Psoas muscle (tissue), 8 donors: ENCODE data around the gene HPCAL1. TPM values are rescaled to one million over a fixed set of nuclear protein-coding genes. Genes with fewer than 3 reads are reported as not detected.

ENCODE experiments used
- ATAC-seq, 4 donors: fragments of 200-7000 bp; cut with Tn5 transposase; one replicate each; pipeline ENCODE4 v1.9.1; 2020; ENCODE audit warnings: moderate library complexity in 3 of 4, mild to moderate bottlenecking in 2 of 4
- DNase-seq, 2 donors: peaks; one replicate each; pipeline ENCODE4 v3.0.0-alpha.2; 2020
- H3K27ac ChIP-seq: fragments of 200-600 bp; one replicate; pipeline ENCODE4 v1.8.0; 2022
- H3K27me3 ChIP-seq, 3 donors: fragments of 200-600 bp in 1 of 3; one replicate each; pipeline versions ENCODE4 v1.6.1 to v1.8.0; 2013 to 2022; ENCODE audit warnings: low read length in 2 of 3, mild to moderate bottlenecking in 2 of 3, moderate library complexity in 1 of 3; ENCODE audit not compliant: insufficient read depth in 3 of 3
- H3K36me3 ChIP-seq, 2 donors: fragments of 200-600 bp in 1 of 2; one replicate each; pipeline versions ENCODE4 v1.6.1 to v1.8.0; 2013 to 2022; ENCODE audit warnings: low read depth in 1 of 2, mild to moderate bottlenecking in 1 of 2, moderate library complexity in 1 of 2; ENCODE audit not compliant: insufficient read depth in 1 of 2
- H3K4me1 ChIP-seq: fragments of 200-600 bp; one replicate; pipeline ENCODE4 v1.8.0; 2022
- H3K4me3 ChIP-seq: fragments of 200-600 bp; one replicate; pipeline ENCODE4 v1.8.0; 2022; ENCODE audit warnings: mild to moderate bottlenecking
- H3K9me3 ChIP-seq: fragments of 200-600 bp; one replicate; pipeline ENCODE4 v1.8.0; 2022
- whole genome bisulfite sequencing, 3 donors: extraction: QIAGEN DNeasy Blood & Tissue Kit; methylation state at CpG; one replicate each; pipeline versions ENCODE4 v1.1.6 to v1.1.7; 2013; 5-methylcytosine and 5-hydroxymethylcytosine counted together
- intact Hi-C, 2 donors: fragments of 100-400 bp; cut with DNase I; formaldehyde crosslinking; loops; one replicate each; pipeline versions ENCODE4 v1.11.0 to v1.14.2; 2022
- polyA plus RNA-seq, 3 donors: library from polyadenylated mRNA; stranded (reverse); fragments of 200-250 nt; gene quantifications; one replicate each; pipeline ENCODE4 v1.2.3, GENCODE V29; 2013
- total RNA-seq, 4 donors: library from RNA; stranded (reverse); fragmentation: NEBNext Ultra II Directional in 2 of 4; extraction: Animal tissue kit (Norgen Biotek cat#: 25700) in 2 of 4; gene quantifications; one replicate each; pipeline versions ENCODE4 v1.2.1 to v1.2.4, GENCODE V29; 2021 to 2023
- TF ChIP-seq, protein P1 (sequence below): fragments of 200-600 bp; IDR thresholded peaks from one replicate; pipeline ENCODE4 v1.8.0; 2022; ENCODE audit warnings: antibody characterized with exemption
- donor health status: healthy with polysubstance abuse.
- donor health status: DM: no; HTN: no; CAD: no; lungs with moderate emphysema.
- donor health status: Bipolar disorder and iron deficiency.
- donor health status: healthy.
- donor health status: DM: yes; HTN: yes; CAD: no.
- donor health status: DM: no; HTN: no; CAD: no.
- donor health status: DM: no; HTN: no; CAD: no.
- donor health status: DM: yes; HTN: yes; CAD: no.

HPCAL1 gene
- total and polyA plus RNA-seq, 7 donors, result 16.1 to 182 (median 33.4) TPM

DNA sequence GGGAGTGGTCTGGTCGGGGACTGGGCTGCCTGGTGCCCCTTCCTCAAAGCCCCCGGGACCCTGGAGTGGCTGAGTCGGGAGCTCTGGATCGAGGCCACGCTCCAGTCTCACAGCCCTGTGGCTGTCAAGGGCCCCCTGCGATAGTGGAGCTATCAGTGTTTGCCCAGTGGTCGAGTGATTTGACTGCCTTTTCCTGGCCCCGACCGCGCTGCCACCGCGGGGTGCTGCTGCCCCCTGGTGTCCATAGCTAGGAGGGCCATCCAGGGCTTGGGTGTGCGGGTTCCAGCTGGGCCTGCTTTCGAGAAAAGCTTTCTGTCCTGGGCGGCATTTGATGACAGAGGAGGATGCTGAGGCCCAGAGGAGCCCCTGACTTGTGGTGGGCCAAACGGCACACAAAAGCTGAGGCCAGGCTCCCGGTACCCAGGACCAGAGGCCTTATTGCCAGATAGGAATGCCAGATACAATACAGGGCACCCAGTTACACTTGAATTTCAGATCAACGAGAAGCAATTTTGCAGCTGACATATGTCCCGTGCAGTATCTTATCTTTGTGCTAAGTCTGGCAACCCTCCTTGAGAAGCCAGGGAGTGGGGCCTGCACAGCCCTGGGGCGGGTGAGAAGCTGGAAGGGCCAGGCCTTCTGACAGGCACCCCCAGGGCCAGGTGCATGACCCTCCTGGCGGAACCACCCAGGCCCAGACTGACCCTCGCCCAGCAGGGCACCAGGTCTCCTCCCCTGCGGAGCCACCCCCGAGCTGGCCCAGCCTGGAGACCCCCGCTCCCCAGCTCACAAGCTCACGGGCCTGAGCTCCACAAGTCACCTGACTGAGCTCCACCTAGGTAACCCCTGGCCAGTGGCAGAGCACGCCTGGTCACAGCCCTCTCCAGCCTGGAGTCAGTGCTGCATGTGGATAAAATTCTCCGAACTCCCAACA is 132.4 kb downstream of the HPCAL1 start:
- Histone ChIP-seq H3K27me3 (peaks cover 0 to 17% (median 5%) of the 10 kb centered on the region in 3 donors), H3K4me3 (no peak overlapping the region), H3K4me1 (no peaks in the 10 kb centered on the region), H3K27ac (no peak overlapping the region), H3K36me3 (peaks cover 0 to 11% of the 10 kb centered on the region in 2 donors), H3K9me3 (no peaks in the 10 kb centered on the region)
- ATAC-seq (peak; percentile 64 to 84 (median 76)), DNase-seq (peak; percentile 73 to 85)
- TF ChIP-seq, protein P1, sequence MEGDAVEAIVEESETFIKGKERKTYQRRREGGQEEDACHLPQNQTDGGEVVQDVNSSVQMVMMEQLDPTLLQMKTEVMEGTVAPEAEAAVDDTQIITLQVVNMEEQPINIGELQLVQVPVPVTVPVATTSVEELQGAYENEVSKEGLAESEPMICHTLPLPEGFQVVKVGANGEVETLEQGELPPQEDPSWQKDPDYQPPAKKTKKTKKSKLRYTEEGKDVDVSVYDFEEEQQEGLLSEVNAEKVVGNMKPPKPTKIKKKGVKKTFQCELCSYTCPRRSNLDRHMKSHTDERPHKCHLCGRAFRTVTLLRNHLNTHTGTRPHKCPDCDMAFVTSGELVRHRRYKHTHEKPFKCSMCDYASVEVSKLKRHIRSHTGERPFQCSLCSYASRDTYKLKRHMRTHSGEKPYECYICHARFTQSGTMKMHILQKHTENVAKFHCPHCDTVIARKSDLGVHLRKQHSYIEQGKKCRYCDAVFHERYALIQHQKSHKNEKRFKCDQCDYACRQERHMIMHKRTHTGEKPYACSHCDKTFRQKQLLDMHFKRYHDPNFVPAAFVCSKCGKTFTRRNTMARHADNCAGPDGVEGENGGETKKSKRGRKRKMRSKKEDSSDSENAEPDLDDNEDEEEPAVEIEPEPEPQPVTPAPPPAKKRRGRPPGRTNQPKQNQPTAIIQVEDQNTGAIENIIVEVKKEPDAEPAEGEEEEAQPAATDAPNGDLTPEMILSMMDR, result peak; percentile 98
- intact Hi-C loops, result loop anchor here (2.0 to 10.0 kb wide), 5 partner anchors 293 to 450 kb away; no protein-coding TSS in a partner anchor
- 41 to 45% (median 41%) methylated on average over 22 to 28 of the region's 28 CpGs for WGBS, 3 donors

DNA sequence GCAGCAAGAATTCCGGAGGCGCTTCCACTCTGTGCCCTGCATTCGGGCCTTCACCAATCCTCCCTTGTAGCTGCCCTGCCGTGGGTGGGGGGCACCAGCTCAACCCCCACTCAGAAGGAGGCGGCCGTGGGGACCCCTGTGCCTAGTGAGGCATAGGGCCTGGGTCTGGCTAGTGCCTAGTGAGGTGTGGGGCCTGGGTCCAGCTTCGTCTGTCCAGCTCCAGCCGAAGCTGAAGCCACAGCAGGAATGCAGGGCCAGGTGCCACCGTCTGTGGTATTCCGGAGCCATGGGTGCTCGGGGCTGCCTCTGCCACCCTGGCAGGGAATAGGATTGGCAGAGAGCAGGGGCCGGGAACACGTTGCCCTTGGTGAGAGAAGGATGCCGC is 133.1 kb downstream of the HPCAL1 start:
- WGBS, 3 donors, result 74 to 76% (median 76%) methylated on average over 14 of the region's 14 CpGs
- Histone ChIP-seq H3K27ac (no peak overlapping the region), H3K4me1 (no peaks in the 10 kb centered on the region), H3K27me3 (peaks cover 0 to 16% (median 5%) of the 10 kb centered on the region in 3 donors), H3K4me3 (no peak overlapping the region), H3K36me3 (peaks cover 0 to 18% of the 10 kb centered on the region in 2 donors), H3K9me3 (no peaks in the 10 kb centered on the region)
- TF ChIP-seq, protein P1, result no peak
- ATAC-seq, result no peak
- intact Hi-C loops, result loop anchor here (2.0 to 10.0 kb wide), 4 partner anchors 311 to 451 kb away; no protein-coding TSS in a partner anchor
- DNase-seq, result peak in 1 of 2 donors; percentile 50

DNA sequence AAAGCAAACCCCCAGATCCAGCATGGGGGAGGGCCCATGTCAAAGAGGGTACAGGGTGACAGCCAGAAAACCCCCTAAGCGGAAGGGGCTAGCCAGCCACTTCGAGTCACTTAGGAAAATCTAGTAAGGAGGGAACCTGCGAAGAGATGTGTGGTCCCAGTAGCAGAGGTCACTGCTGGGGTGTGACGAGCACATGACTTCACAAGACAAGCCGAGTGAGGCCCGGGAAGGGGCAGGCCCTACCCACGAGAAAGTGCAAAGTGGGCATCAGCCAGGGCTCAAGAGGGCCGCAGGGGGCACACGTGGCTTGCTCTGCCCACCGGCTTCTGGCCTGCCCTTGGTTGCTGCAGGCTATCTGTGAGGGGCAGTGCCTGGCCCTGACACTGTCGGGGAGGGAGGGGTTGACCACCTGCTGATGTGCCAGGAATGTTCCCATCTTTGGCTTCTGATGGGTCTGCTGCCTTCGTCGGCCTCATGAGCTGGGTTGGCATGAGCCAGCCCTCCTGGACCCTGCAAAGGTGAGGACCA is 133.9 kb downstream of the HPCAL1 start:
- peaks cover 0 to 9% (median 3%) of the 10 kb centered on the region in 3 donors for H3K27me3 ChIP-seq
- ATAC-seq (no peak), DNase-seq (peak in 1 of 2 donors; percentile 34)
- peaks cover 0 to 26% of the 10 kb centered on the region in 2 donors for H3K36me3 ChIP-seq
- intact Hi-C loops, result loop anchor here (5.0 to 10.0 kb wide), 2 partner anchors 364 to 452 kb away; no protein-coding TSS in a partner anchor
- no peak overlapping the region for H3K4me3 ChIP-seq
- 70 to 74% (median 72%) methylated on average over 12 to 13 of the region's 13 CpGs for WGBS, 3 donors
- H3K9me3 ChIP-seq, result no peaks in the 10 kb centered on the region
- TF ChIP-seq, protein P1, result no peak
- H3K27ac ChIP-seq, result no peak overlapping the region
- H3K4me1 ChIP-seq, result no peaks in the 10 kb centered on the region

DNA sequence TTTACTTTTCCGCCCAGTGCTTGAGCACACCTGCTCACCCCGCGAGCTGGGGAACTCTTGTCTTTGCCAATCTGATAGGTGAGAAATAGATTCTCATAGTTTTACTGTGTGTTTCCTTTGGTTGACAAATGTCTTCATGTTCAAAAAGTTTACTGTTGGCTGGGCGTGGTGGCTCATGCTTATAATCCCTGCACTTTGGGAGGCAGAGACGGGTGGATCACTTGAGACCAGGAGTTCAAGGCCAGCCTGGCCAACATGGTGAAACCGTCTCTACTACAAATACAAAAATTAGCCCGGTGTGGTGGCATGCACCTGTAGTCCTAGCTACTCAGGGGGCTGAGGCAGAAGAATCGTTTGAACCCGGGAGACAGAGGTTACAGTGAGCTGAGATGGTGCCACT is 135.1 kb downstream of the HPCAL1 start:
- intact Hi-C loops, result loop anchor here (5.0 to 10.0 kb wide), 2 partner anchors 366 to 453 kb away; no protein-coding TSS in a partner anchor
- 83 to 86% (median 84%) methylated on average over 9 of the region's 9 CpGs for WGBS, 3 donors

More for the DNA sequence above, 135.1 kb downstream of the HPCAL1 start:
- H3K4me3 ChIP-seq, result no peak overlapping the region
- H3K36me3 ChIP-seq, result peaks cover 2 to 38% of the 10 kb centered on the region in 2 donors
- H3K4me1 ChIP-seq, result no peaks in the 10 kb centered on the region
- peak in 1 of 2 donors; percentile 24 for DNase-seq
- no peak for ATAC-seq
- no peaks in the 10 kb centered on the region for H3K27me3 ChIP-seq
- no peak overlapping the region for H3K27ac ChIP-seq
- TF ChIP-seq, protein P1, result no peak
- no peaks in the 10 kb centered on the region for H3K9me3 ChIP-seq
